Mucosa of descending colon (tissue), 3 donors: Measurements from ENCODE around the gene LDLRAD4. TPM values are rescaled to one million over a fixed set of nuclear protein-coding genes. Genes with fewer than 3 reads are reported as not detected.

Source experiments
- ATAC-seq: fragments of 200-7000 bp; cut with Tn5 transposase; one replicate; pipeline ENCODE4 v1.9.1; 2020; ENCODE audit warnings: mild to moderate bottlenecking, moderate library complexity
- DNase-seq, 3 donors: peaks; one replicate each; pipeline ENCODE4 v3.0.0-alpha.2; 2020
- H3K36me3 ChIP-seq: fragments of 200-600 bp; one replicate; pipeline ENCODE4 v1.8.0; 2021; ENCODE audit warnings: low read depth, mild to moderate bottlenecking
- H3K4me1 ChIP-seq: fragments of 200-600 bp; one replicate; pipeline ENCODE4 v1.8.0; 2021; ENCODE audit warnings: low read depth, mild to moderate bottlenecking
- H3K4me3 ChIP-seq: fragments of 200-600 bp; one replicate; pipeline ENCODE4 v1.8.0; 2021; ENCODE audit warnings: mild to moderate bottlenecking
- H3K9me3 ChIP-seq: fragments of 200-600 bp; one replicate; pipeline ENCODE4 v1.8.0; 2021; ENCODE audit warnings: mild to moderate bottlenecking
- CTCF ChIP-seq: fragments of 200-600 bp; IDR thresholded peaks from one replicate; pipeline ENCODE4 v1.8.0; 2022; ENCODE audit warnings: antibody characterized with exemption, mild to moderate bottlenecking
- intact Hi-C, 2 donors: fragments of 100-400 bp; cut with DNase I in 1 of 2; cut with micrococcal nuclease in 1 of 2; formaldehyde crosslinking; loops; one replicate each; pipeline versions ENCODE4 v1.11.0 to v1.11.1; 2022; cut with DNase I, micrococcal nuclease
- total RNA-seq, 3 donors: library from RNA; stranded (reverse); fragmentation: NEBNext Ultra II Directional in 2 of 3; extraction: Animal tissue kit (Norgen Biotek cat#: 25700) in 2 of 3; gene quantifications; one replicate each; pipeline versions ENCODE4 v1.2.1 to v1.2.4, GENCODE V29; 2021 to 2023
- donor health status: DM: no; HTN: no; CAD: no; lungs with moderate emphysema.
- donor health status: DM: no; HTN: no; CAD: no.
- donor health status: DM: no; HTN: yes; CAD: no.

LDLRAD4 gene
- total RNA-seq, 3 donors from 2014 or later, result 36.8 to 41.0 (median 37.4) TPM

- Histone ChIP-seq H3K4me3 (no peak overlapping the region), H3K4me1 (no peaks in the 10 kb centered on the region), H3K36me3 (no peaks in the 10 kb centered on the region), H3K9me3 (no peaks in the 10 kb centered on the region)
- intact Hi-C loops, result no loop called here
- TF ChIP-seq CTCF, result no peak
- DNase-seq (no peak), ATAC-seq (no peak)
Measured at GRCh38 chr18:13520741-13521140, 302.2 kb downstream of the LDLRAD4 start.

- Histone ChIP-seq H3K4me3 (no peak overlapping the region), H3K4me1 (no peaks in the 10 kb centered on the region), H3K36me3 (no peaks in the 10 kb centered on the region), H3K9me3 (no peaks in the 10 kb centered on the region)
- no peak for DNase-seq
- TF ChIP-seq CTCF, result no peak
- intact Hi-C loops, result no loop called here
- no peak for ATAC-seq
Measured at GRCh38 chr18:13521418-13521817, 302.9 kb downstream of the LDLRAD4 start.

- Histone ChIP-seq H3K9me3 (no peaks in the 10 kb centered on the region), H3K36me3 (no peaks in the 10 kb centered on the region), H3K4me1 (no peaks in the 10 kb centered on the region), H3K4me3 (no peak overlapping the region)
- DNase-seq (no peak), ATAC-seq (no peak)
- intact Hi-C loops, result no loop called here
- TF ChIP-seq CTCF, result no peak
Measured at GRCh38 chr18:13522256-13522655, 303.7 kb downstream of the LDLRAD4 start.

- no peak for TF ChIP-seq CTCF
- no peak overlapping the region for H3K4me3 ChIP-seq
- H3K9me3 ChIP-seq, result no peaks in the 10 kb centered on the region
- no peaks in the 10 kb centered on the region for H3K4me1 ChIP-seq
- H3K36me3 ChIP-seq, result no peaks in the 10 kb centered on the region
- intact Hi-C loops, result no loop called here
- ATAC-seq (no peak), DNase-seq (no peak)
Measured at GRCh38 chr18:13522861-13523660, 304.5 kb downstream of the LDLRAD4 start.

GRCh38 chr18:13524054-13524453 is 305.5 kb downstream of the LDLRAD4 start:
- intact Hi-C loops, result no loop called here
- Histone ChIP-seq H3K4me1 (no peaks in the 10 kb centered on the region), H3K9me3 (no peaks in the 10 kb centered on the region), H3K36me3 (no peaks in the 10 kb centered on the region), H3K4me3 (no peak overlapping the region)
- ATAC-seq (no peak), DNase-seq (no peak)
- TF ChIP-seq CTCF, result no peak
